K562 (cell line): ENCODE data around the gene NAA80. TPM values are rescaled to one million over a fixed set of nuclear protein-coding genes. Genes with fewer than 3 reads are reported as not detected.

Source experiments
- CREB1 ChIP-seq, 2 experiments: sonication (generic) in 1 of 2; formaldehyde crosslinking in 1 of 2; IDR thresholded peaks; 2 replicates each; pipeline versions ENCODE4 v1.6.1 to v1.8.0; 2012 to 2022; ENCODE audit warnings: inconsistent platforms in 1 of 2, mild to moderate bottlenecking in 1 of 2, missing genetic modification reagents in 1 of 2, moderate library complexity in 1 of 2
- E2F6 ChIP-seq, 2 experiments: IDR thresholded peaks; 2 replicates each; pipeline ENCODE4 v1.6.1; 2011; ENCODE audit warnings: borderline replicate concordance in 1 of 2, control low read depth in 1 of 2, low read depth in 1 of 2, low read length in 1 of 2, mild to moderate bottlenecking in 1 of 2, mixed read lengths in 1 of 2, moderate library complexity in 1 of 2; ENCODE audit not compliant: insufficient read depth in 1 of 2, insufficient read length in 1 of 2, poor library complexity in 1 of 2, severe bottlenecking in 1 of 2; ENCODE audit errors: extremely low read depth in 1 of 2
- ERF ChIP-seq: fragments of 450-650 bp; formaldehyde crosslinking; IDR thresholded peaks from 2 replicates; pipeline ENCODE4 v1.4.0; 2020; ENCODE audit warnings: mild to moderate bottlenecking, mixed read lengths
- ETV5 ChIP-seq: sonication (generic); formaldehyde crosslinking; IDR thresholded peaks from 2 replicates; pipeline ENCODE4 v1.4.0; 2020; ENCODE audit warnings: low read depth, mild to moderate bottlenecking, missing genetic modification reagents
- KAT8 ChIP-seq: fragments of 450-650 bp; IDR thresholded peaks from 2 replicates; pipeline ENCODE4 v1.6.1; 2016; ENCODE audit warnings: low read depth, mild to moderate bottlenecking
- MAFG ChIP-seq: fragments of 450-650 bp; conservative IDR thresholded peaks from 2 replicates; pipeline ENCODE4 v1.6.1; 2016; ENCODE audit warnings: missing genetic modification characterization, missing compliant biosample characterization
- MAX ChIP-seq: sonication (generic); formaldehyde crosslinking; IDR thresholded peaks from 2 replicates; pipeline ENCODE4 v1.9.0; 2022; ENCODE audit warnings: mild to moderate bottlenecking, missing genetic modification reagents
- NFE2 ChIP-seq: IDR thresholded peaks from 2 replicates; pipeline ENCODE4 v1.6.1; 2014; ENCODE audit warnings: antibody characterized with exemption, low read depth
- NR0B1 ChIP-seq: fragments of 450-650 bp; IDR thresholded peaks from one replicate; pipeline ENCODE4 v1.6.1; 2018; ENCODE audit warnings: mild to moderate bottlenecking, moderate library complexity; ENCODE audit not compliant: partially characterized antibody
- PYGO2 ChIP-seq: fragments of 450-650 bp; IDR thresholded peaks from 2 replicates; pipeline ENCODE4 v1.6.1; 2016; ENCODE audit warnings: mild to moderate bottlenecking, missing genetic modification characterization, moderate library complexity, missing compliant biosample characterization
- SUPT5H ChIP-seq: fragments of 450-650 bp; IDR thresholded peaks from 2 replicates; pipeline ENCODE4 v1.6.1; 2016
- ZBTB40 ChIP-seq, 2 experiments: fragments of 450-650 bp in 1 of 2; sonication (generic) in 1 of 2; formaldehyde crosslinking in 1 of 2; IDR thresholded peaks; 2 replicates each; pipeline versions ENCODE4 v1.7.1 to v1.9.0; 2016 to 2022; ENCODE audit warnings: inconsistent platforms in 1 of 2, mild to moderate bottlenecking in 1 of 2, missing genetic modification reagents in 1 of 2
- ZEB2 ChIP-seq: fragments of 450-650 bp; IDR thresholded peaks from 2 replicates; pipeline ENCODE4 v1.6.1; 2016
- ZNF184 ChIP-seq: sonication (generic); formaldehyde crosslinking; IDR thresholded peaks from 2 replicates; pipeline ENCODE4 v1.5.0; 2020; ENCODE audit warnings: missing genetic modification reagents
- ZNF830 ChIP-seq: fragments of 250-450 bp; sonication (Bioruptor Pico); IDR thresholded peaks from 2 replicates; pipeline ENCODE4 v1.5.0; 2021; ENCODE audit warnings: mild to moderate bottlenecking
- polyA plus RNA-seq, 8 experiments: library from polyadenylated mRNA; depleted of rRNA in 4 of 8; stranded (reverse) in 5 of 8; unstranded in 3 of 8; fragments of >200 nt; fragmentation: Nextera tagmentation in 2 of 8; fragmentation: Illumina TruSeq in 1 of 8; extraction: Ambion mirVana in 2 of 8; extraction: Trizol in 1 of 8; gene quantifications; 2 replicates each; pipeline versions ENCODE4 v1.2.1 to v1.2.3, GENCODE V29; 2011 to 2014; ENCODE audit warnings: inconsistent platforms in 1 of 8, missing spikeins in 1 of 8
- total RNA-seq, 7 experiments: library from RNA; depleted of rRNA in 6 of 7; stranded (reverse); fragments of >200 nt in 6 of 7; fragmentation: Illumina TruSeq in 2 of 7; extraction: Trizol in 2 of 7; gene quantifications; 2 replicates each; pipeline versions ENCODE4 v1.2.1 to v1.2.3, GENCODE V29; 2011 to 2021; ENCODE audit warnings: low replicate concordance in 1 of 7

The NAA80 gene
- total and polyA plus RNA-seq, 9 of the 15 experiments (the other 6 are each of a cell fraction or from before 2014, with no cell fraction given), result 0.82 to 24.0 (median 8.6) TPM

- TF ChIP-seq CREB1 (IDR thresholded peaks at IDR 0.05), result peak; percentile 95
- peak; percentile 96 for TF ChIP-seq CREB1 (CRISPR knock-in tag; IDR thresholded peaks at IDR 0.05)
- TF ChIP-seq E2F6 (IDR thresholded peaks at IDR 0.05; ENCODE audit: borderline replicate concordance in 1 of 2, extremely low read depth in 1 of 2, insufficient read depth in 1 of 2, insufficient read length in 1 of 2, low read depth in 1 of 2, low read length in 1 of 2, poor library complexity in 1 of 2, severe bottlenecking in 1 of 2), result peak; percentile 53 to 67
- TF ChIP-seq SUPT5H, result no peak
- no peak for TF ChIP-seq NR0B1
- 0 out of 2 replicates have a peak, but pooled peaks have one; percentile 23 for TF ChIP-seq ZBTB40 (IDR thresholded peaks at IDR 0.05)
- no peak for TF ChIP-seq ZBTB40 (CRISPR knock-in tag; IDR thresholded peaks at IDR 0.05)
- TF ChIP-seq MAX (CRISPR knock-in tag), result peak; percentile 95
- TF ChIP-seq KAT8, result no peak
- no peak for TF ChIP-seq MAFG (tag)
- TF ChIP-seq ZNF830, result no peak
- no peak for TF ChIP-seq ETV5 (CRISPR knock-in tag)
- peak; percentile 93 for TF ChIP-seq ERF (CRISPR knock-in tag)
- no peak for TF ChIP-seq ZNF184 (CRISPR knock-in tag)
- no peak for TF ChIP-seq ZEB2
- TF ChIP-seq NFE2, result no peak
- no peak for TF ChIP-seq PYGO2 (tag)
Measured at GRCh38 chr3:50292159-50293078, 6.8 kb downstream of the NAA80 start, which contains the start of gene IFRD2 (continued).
